ENCODE results near the gene PCDHGA4. TPM values are rescaled to one million over a fixed set of nuclear protein-coding genes. Genes with fewer than 3 reads are reported as not detected.
"Not testable (repeated sequence)": the region's sequence is repeated elsewhere in the genome, so short reads cannot be mapped to it uniquely, and the experiment has no call there.

Gene PCDHGA4
- total and polyA plus RNA-seq, 7 experiments from 2014 or later: 0.11 to 0.63 (median 0.19) TPM; not detected in 2

DNA sequence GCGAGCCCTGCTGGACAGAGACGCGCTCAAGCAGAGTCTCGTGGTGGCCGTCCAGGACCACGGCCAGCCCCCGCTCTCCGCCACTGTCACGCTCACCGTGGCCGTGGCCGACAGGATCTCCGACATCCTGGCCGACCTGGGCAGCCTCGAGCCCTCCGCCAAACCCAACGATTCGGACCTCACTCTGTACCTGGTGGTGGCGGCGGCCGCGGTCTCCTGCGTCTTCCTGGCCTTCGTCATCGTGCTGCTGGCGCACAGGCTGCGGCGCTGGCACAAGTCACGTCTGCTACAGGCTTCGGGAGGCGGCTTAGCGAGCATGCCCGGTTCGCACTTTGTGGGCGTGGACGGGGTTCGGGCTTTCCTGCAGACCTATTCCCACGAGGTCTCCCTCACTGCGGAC is 22.2 kb upstream of the PCDHGA4 start:
- H3K4me3 Mint-ChIP-seq; intact Hi-C loops (cut with micrococcal nuclease); DNase-seq; H3K36me3 ChIP-seq (ENCODE audit: control insufficient read depth in 2 of 3, insufficient read depth in 3 of 3, low read length in 3 of 3); H3K4me1 Mint-ChIP-seq; POLR2A ChIA-PET; H3K27ac ChIP-seq (ENCODE audit: low read depth, low read length); H3K4me1 ChIP-seq (ENCODE audit: control insufficient read depth in 2 of 2, insufficient read depth in 2 of 2, low read length in 2 of 2); H3K27ac Mint-ChIP-seq; H3K4me3 ChIP-seq (ENCODE audit: low read length); ATAC-seq: not testable (repeated sequence)
- Histone ChIP-seq H3K9me3 (ENCODE audit: control insufficient read depth in 2 of 3, low read length in 3 of 3) (peaks cover 0 to 47% (median 10%) of the 10 kb centered on the region in 3 experiments), H3K27me3 (ENCODE audit: control insufficient read depth in 2 of 2, insufficient read depth in 2 of 2, low read length in 2 of 2) (peaks cover 0 to 11% of the 10 kb centered on the region in 2 donors)
- Mint-ChIP-seq H3K27me3 (peaks cover 60 to 92% (median 82%) of the 10 kb centered on the region in 5 donors), H3K9me3 (peaks cover 11 to 96% (median 56%) of the 10 kb centered on the region in 11 donors), H3K36me3 (peaks cover 3 to 39% (median 12%) of the 10 kb centered on the region in 5 donors)
- CTCF ChIA-PET: interaction anchor here (1.0 kb wide), 1 partner anchor 226 kb away, joined by 3 read pairs; no protein-coding TSS in a partner anchor

DNA sequence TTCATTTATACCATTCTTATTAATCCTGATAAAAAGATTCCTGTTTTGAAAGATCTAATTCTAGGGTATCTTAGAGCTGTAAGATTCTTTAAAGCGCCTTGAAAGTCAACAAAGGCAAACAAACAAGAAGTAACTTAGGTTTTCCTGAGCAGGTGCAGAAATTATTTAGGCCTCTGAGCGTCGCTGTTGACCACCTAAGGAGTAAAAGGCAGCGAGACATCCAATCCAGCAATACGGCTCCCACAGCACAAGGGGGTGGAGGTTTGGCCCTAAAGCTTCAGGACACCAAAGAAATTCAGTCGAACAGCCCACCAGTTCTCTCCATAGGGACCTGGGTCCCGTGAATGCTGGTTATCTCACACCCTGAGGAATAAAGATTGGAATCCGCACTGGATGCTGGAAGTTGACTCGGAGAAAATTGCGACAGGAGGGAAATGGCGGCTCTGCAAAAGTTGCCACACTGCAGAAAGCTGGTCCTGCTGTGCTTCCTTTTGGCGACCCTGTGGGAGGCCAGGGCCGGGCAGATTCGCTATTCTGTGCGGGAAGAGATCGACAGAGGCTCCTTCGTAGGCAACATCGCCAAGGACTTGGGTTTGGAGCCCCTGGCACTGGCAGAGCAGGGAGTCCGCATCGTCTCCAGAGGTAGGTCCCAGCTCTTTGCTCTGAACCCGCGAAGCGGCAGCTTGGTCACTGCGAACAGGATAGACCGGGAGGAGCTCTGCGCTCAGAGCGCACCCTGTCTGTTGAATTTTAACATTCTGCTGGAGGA is 16.1 kb upstream of the PCDHGA4 start, which contains the start of gene PCDHGA2:
TSS of gene PCDHGA2 (plus strand) at position 223 of the 769 bp plus-strand sequence.
- POLR2A ChIA-PET: no interaction called here
- H3K4me1 ChIP-seq (ENCODE audit: control insufficient read depth in 2 of 2, insufficient read depth in 2 of 2, low read length in 2 of 2): no peaks in the 10 kb centered on the region
- intact Hi-C loops (cut with micrococcal nuclease): no loop called here

GRCh38 chr5:141340781-141341354 is 14.0 kb upstream of the PCDHGA4 start:
- peaks cover 50 to 86% (median 81%) of the 10 kb centered on the region in 5 donors for H3K27me3 Mint-ChIP-seq
- H3K9me3 ChIP-seq (ENCODE audit: control insufficient read depth in 2 of 3, low read length in 3 of 3): peaks cover 0 to 49% (median 5%) of the 10 kb centered on the region in 3 experiments
- intact Hi-C loops (cut with micrococcal nuclease): loop anchor here in 1 of 2 donors (5.0 kb wide), 1 partner anchor 216 kb away; no protein-coding TSS in a partner anchor
- peaks cover 3 to 59% (median 7%) of the 10 kb centered on the region in 5 donors for H3K36me3 Mint-ChIP-seq
- ATAC-seq; H3K27ac Mint-ChIP-seq; CTCF ChIA-PET; H3K36me3 ChIP-seq (ENCODE audit: control insufficient read depth in 2 of 3, insufficient read depth in 3 of 3, low read length in 3 of 3); H3K4me3 Mint-ChIP-seq; H3K27ac ChIP-seq (ENCODE audit: low read depth, low read length); H3K4me3 ChIP-seq (ENCODE audit: low read length); H3K4me1 ChIP-seq (ENCODE audit: control insufficient read depth in 2 of 2, insufficient read depth in 2 of 2, low read length in 2 of 2); DNase-seq; H3K4me1 Mint-ChIP-seq; POLR2A ChIA-PET: not testable (repeated sequence)
- peaks cover 16 to 95% (median 71%) of the 10 kb centered on the region in 11 donors for H3K9me3 Mint-ChIP-seq
- peaks cover 0 to 11% of the 10 kb centered on the region in 2 donors for H3K27me3 ChIP-seq (ENCODE audit: control insufficient read depth in 2 of 2, insufficient read depth in 2 of 2, low read length in 2 of 2)

More for the DNA sequence above, 16.1 kb upstream of the PCDHGA4 start, which contains the start of gene PCDHGA2:
- CTCF ChIA-PET: no interaction called here
- Mint-ChIP-seq H3K36me3 (peaks cover 7 to 66% (median 8%) of the 10 kb centered on the region in 5 donors), H3K4me3 (peak within 1 kb of the TSS in 3 of 10 donors; percentile 32 to 77 (median 45)), H3K27ac (no peak within 1 kb of the TSS), H3K4me1 (peaks cover 0 to 1% (median 0%) of the 10 kb centered on the region in 7 donors), H3K9me3 (peaks cover 15 to 98% (median 72%) of the 10 kb centered on the region in 11 donors), H3K27me3 (peaks cover 67 to 90% (median 87%) of the 10 kb centered on the region in 5 donors)
- H3K27me3 ChIP-seq (ENCODE audit: control insufficient read depth in 2 of 2, insufficient read depth in 2 of 2, low read length in 2 of 2): peaks cover 0 to 17% of the 10 kb centered on the region in 2 donors
- H3K9me3 ChIP-seq (ENCODE audit: control insufficient read depth in 2 of 3, low read length in 3 of 3): peaks cover 0 to 41% (median 5%) of the 10 kb centered on the region in 3 experiments
- H3K36me3 ChIP-seq (ENCODE audit: control insufficient read depth in 2 of 3, insufficient read depth in 3 of 3, low read length in 3 of 3): no peaks in the 10 kb centered on the region
- DNase-seq: no peak
- ATAC-seq: no peak
- H3K27ac ChIP-seq (ENCODE audit: low read depth, low read length): no peak within 1 kb of the TSS
- H3K4me3 ChIP-seq (ENCODE audit: low read length): no peak within 1 kb of the TSS

GRCh38 chr5:141342773-141343172 is 12.0 kb upstream of the PCDHGA4 start:
- intact Hi-C loops (cut with micrococcal nuclease): loop anchor here in 1 of 2 donors (5.0 kb wide), 1 partner anchor 215 kb away; no protein-coding TSS in a partner anchor
- Histone ChIP-seq H3K27me3 (ENCODE audit: control insufficient read depth in 2 of 2, insufficient read depth in 2 of 2, low read length in 2 of 2) (peaks cover 0 to 11% of the 10 kb centered on the region in 2 donors), H3K36me3 (ENCODE audit: control insufficient read depth in 2 of 3, insufficient read depth in 3 of 3, low read length in 3 of 3) (no peaks in the 10 kb centered on the region), H3K4me3 (ENCODE audit: low read length) (no peak overlapping the region), H3K27ac (ENCODE audit: low read depth, low read length) (no peak overlapping the region), H3K9me3 (ENCODE audit: control insufficient read depth in 2 of 3, low read length in 3 of 3) (peaks cover 0 to 41% (median 0%) of the 10 kb centered on the region in 3 experiments), H3K4me1 (ENCODE audit: control insufficient read depth in 2 of 2, insufficient read depth in 2 of 2, low read length in 2 of 2) (no peaks in the 10 kb centered on the region)
- DNase-seq (no peak), ATAC-seq (no peak)
- Mint-ChIP-seq H3K4me1 (no peaks in the 10 kb centered on the region), H3K4me3 (no peak overlapping the region), H3K9me3 (peaks cover 16 to 91% (median 66%) of the 10 kb centered on the region in 11 donors), H3K36me3 (peaks cover 6 to 52% (median 10%) of the 10 kb centered on the region in 5 donors), H3K27me3 (peaks cover 32 to 83% (median 80%) of the 10 kb centered on the region in 5 donors), H3K27ac (no peak overlapping the region)
- ChIA-PET CTCF (no interaction called here), POLR2A (no interaction called here)

- peaks cover 26 to 82% (median 79%) of the 10 kb centered on the region in 5 donors for H3K27me3 Mint-ChIP-seq
- DNase-seq: no peak
- ChIA-PET CTCF (no interaction called here), POLR2A (no interaction called here)
- Histone ChIP-seq H3K9me3 (ENCODE audit: control insufficient read depth in 2 of 3, low read length in 3 of 3) (peaks cover 0 to 35% (median 0%) of the 10 kb centered on the region in 3 experiments), H3K4me3 (ENCODE audit: low read length) (no peak within 1 kb of the TSS), H3K4me1 (ENCODE audit: control insufficient read depth in 2 of 2, insufficient read depth in 2 of 2, low read length in 2 of 2) (no peaks in the 10 kb centered on the region), H3K36me3 (ENCODE audit: control insufficient read depth in 2 of 3, insufficient read depth in 3 of 3, low read length in 3 of 3) (no peaks in the 10 kb centered on the region), H3K27me3 (ENCODE audit: control insufficient read depth in 2 of 2, insufficient read depth in 2 of 2, low read length in 2 of 2) (peaks cover 3 to 11% of the 10 kb centered on the region in 2 donors), H3K27ac (ENCODE audit: low read depth, low read length) (no peak within 1 kb of the TSS)
- intact Hi-C loops (cut with micrococcal nuclease): loop anchor here in 1 of 2 donors (5.0 kb wide), 1 partner anchor 214 kb away; no protein-coding TSS in a partner anchor
- no peak for ATAC-seq
- peaks cover 12 to 91% (median 62%) of the 10 kb centered on the region in 11 donors for H3K9me3 Mint-ChIP-seq
- peaks cover 4 to 45% (median 10%) of the 10 kb centered on the region in 5 donors for H3K36me3 Mint-ChIP-seq
- H3K4me1 Mint-ChIP-seq: no peaks in the 10 kb centered on the region
- H3K27ac Mint-ChIP-seq: peak within 1 kb of the TSS in 1 of 9 donors; percentile 38
- H3K4me3 Mint-ChIP-seq: peak within 1 kb of the TSS in 7 of 10 donors; percentile 48 to 76 (median 57)
These were observed 11.4 kb upstream of the PCDHGA4 start, which contains the start of gene PCDHGA3 for GRCh38 chr5:141343242-141343952. Gene PCDHGA3 (plus strand): TSS chr5:141343829. CDS start chr5:141344034, 205 bp downstream.

DNA sequence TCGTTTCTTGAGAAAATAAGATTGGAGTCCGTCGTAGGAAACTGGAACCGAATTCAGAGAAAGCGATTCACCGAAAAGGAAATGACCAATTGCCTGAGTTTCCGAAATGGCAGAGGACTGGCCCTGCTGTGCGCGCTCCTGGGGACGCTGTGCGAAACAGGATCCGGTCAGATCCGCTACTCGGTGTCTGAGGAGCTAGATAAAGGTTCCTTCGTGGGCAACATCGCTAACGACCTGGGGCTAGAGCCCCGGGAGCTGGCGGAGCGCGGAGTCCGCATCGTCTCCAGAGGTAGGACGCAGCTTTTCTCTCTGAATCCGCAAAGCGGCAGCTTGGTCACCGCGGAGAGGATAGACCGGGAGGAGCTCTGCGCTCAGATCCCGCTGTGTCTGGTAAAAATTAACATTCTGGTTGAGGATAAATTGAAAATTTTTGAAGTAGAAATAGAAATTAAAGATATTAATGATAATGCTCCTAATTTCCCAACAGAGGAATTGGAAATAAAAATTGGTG is 10.8 kb upstream of the PCDHGA4 start:
- Histone ChIP-seq H3K27me3 (ENCODE audit: control insufficient read depth in 2 of 2, insufficient read depth in 2 of 2, low read length in 2 of 2) (peaks cover 3 to 11% of the 10 kb centered on the region in 2 donors), H3K36me3 (ENCODE audit: control insufficient read depth in 2 of 3, insufficient read depth in 3 of 3, low read length in 3 of 3) (no peaks in the 10 kb centered on the region), H3K4me3 (ENCODE audit: low read length) (no peak overlapping the region), H3K4me1 (ENCODE audit: control insufficient read depth in 2 of 2, insufficient read depth in 2 of 2, low read length in 2 of 2) (no peaks in the 10 kb centered on the region), H3K27ac (ENCODE audit: low read depth, low read length) (no peak overlapping the region), H3K9me3 (ENCODE audit: control insufficient read depth in 2 of 3, low read length in 3 of 3) (peaks cover 0 to 29% (median 0%) of the 10 kb centered on the region in 3 experiments)
- DNase-seq (no peak), ATAC-seq (no peak)
- intact Hi-C loops (cut with micrococcal nuclease): loop anchor here in 1 of 2 donors (5.0 kb wide), 1 partner anchor 213 kb away; no protein-coding TSS in a partner anchor
- POLR2A ChIA-PET: no interaction called here
- no peak overlapping the region for H3K27ac Mint-ChIP-seq
- no peaks in the 10 kb centered on the region for H3K4me1 Mint-ChIP-seq
- peaks cover 12 to 91% (median 63%) of the 10 kb centered on the region in 11 donors for H3K9me3 Mint-ChIP-seq
- CTCF ChIA-PET: no interaction called here
- peak overlapping the region in 7 of 10 donors; percentile 48 to 76 (median 57) for H3K4me3 Mint-ChIP-seq
- peaks cover 20 to 82% (median 81%) of the 10 kb centered on the region in 5 donors for H3K27me3 Mint-ChIP-seq
- peaks cover 4 to 43% (median 10%) of the 10 kb centered on the region in 5 donors for H3K36me3 Mint-ChIP-seq
